ENCODE data around the gene MCAM. TPM values are rescaled to one million over a fixed set of nuclear protein-coding genes. Genes with fewer than 3 reads are reported as not detected.

MCAM gene
- total and polyA plus RNA-seq, 4 donors = 2.2 to 49.6 (median 9.3) TPM

GRCh38 chr11:119324189-119324588 lies 7.3 kb upstream of the MCAM start:
- no peak overlapping the region for H3K9ac ChIP-seq (ENCODE audit: low read depth in 1 of 2, low read length in 2 of 2)
- H3K36me3 ChIP-seq (ENCODE audit: control insufficient read depth in 4 of 4, insufficient read depth in 3 of 4, low read depth in 1 of 4, low read length in 3 of 4) = no peaks in the 10 kb centered on the region
- no peak overlapping the region for H3K27ac ChIP-seq (ENCODE audit: low read depth in 1 of 2, low read length in 2 of 2)
- 62% methylated on average over 4 of the region's 4 CpGs for WGBS
- H3K4me1 ChIP-seq (ENCODE audit: control insufficient read depth in 4 of 4, insufficient read depth in 4 of 4, low read length in 3 of 4) = peaks cover 4 to 17% (median 12%) of the 10 kb centered on the region in 4 donors
- H3K9me3 ChIP-seq (ENCODE audit: control insufficient read depth in 4 of 4, low read length in 3 of 4) = no peaks in the 10 kb centered on the region
- DNase-seq (ENCODE audit: low spot score) = no peak
- no peak for TF ChIP-seq JUND (IDR thresholded peaks at IDR 0.05)
- TF ChIP-seq ATF3 (IDR thresholded peaks at IDR 0.05) = no peak
- TF ChIP-seq RXRA (IDR thresholded peaks at IDR 0.05) = no peak
- TF ChIP-seq TAF1 (conservative IDR thresholded peaks at IDR 0.05) = no peak
- TF ChIP-seq NR2F2 (IDR thresholded peaks at IDR 0.05) = no peak
- no peak for TF ChIP-seq FOXA1 (IDR thresholded peaks at IDR 0.05)
- no peak for TF ChIP-seq HNF4G (IDR thresholded peaks at IDR 0.05)
- TF ChIP-seq HNF4A (conservative IDR thresholded peaks at IDR 0.05) = no peak
- no peak for TF ChIP-seq FOXA2 (IDR thresholded peaks at IDR 0.05)
- no peak for TF ChIP-seq YY1 (IDR thresholded peaks at IDR 0.05)
- TF ChIP-seq GABPA (IDR thresholded peaks at IDR 0.05 in 1 of 2, conservative IDR thresholded peaks at IDR 0.05 in 1 of 2) = no peak
- TF ChIP-seq MAX (IDR thresholded peaks at IDR 0.05) = no peak
- TF ChIP-seq EGR1 (IDR thresholded peaks at IDR 0.05; ENCODE audit: low read depth in 2 of 2) = no peak
- TF ChIP-seq REST (IDR thresholded peaks at IDR 0.05) = no peak
- no peak for TF ChIP-seq RAD21 (IDR thresholded peaks at IDR 0.05)
- peaks cover 0 to 3% (median 0%) of the 10 kb centered on the region in 4 donors for H3K27me3 ChIP-seq (ENCODE audit: control insufficient read depth in 4 of 4, insufficient read depth in 4 of 4, low read length in 3 of 4)
- H3K4me3 ChIP-seq (ENCODE audit: low read depth in 1 of 3, low read length in 3 of 3) = no peak overlapping the region

DNA sequence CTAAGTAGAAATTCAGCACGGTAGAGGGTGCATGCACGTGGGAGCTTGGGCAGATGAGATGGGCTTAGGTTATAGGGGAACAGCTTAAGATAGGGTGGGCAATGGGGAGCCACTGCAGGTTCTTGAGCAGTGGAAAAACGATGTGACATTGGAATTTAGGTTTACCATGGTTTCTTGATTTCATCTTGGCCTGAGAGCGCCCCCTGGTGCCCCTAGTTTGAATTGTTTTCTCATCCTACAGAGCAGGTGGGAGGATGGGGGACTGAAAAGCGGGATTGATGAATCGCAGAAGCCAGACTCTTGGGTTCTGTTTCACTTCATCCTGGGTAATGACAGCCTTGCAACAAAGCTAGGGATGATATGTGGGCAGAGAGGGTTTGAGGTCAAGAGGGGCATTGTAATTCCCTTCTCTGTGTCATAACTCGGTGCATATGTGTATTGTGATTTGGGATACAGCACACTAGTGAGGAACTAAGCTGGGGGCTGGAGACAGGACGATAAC lies 6.7 kb upstream of the MCAM start:
- TF ChIP-seq RAD21 (IDR thresholded peaks at IDR 0.05) (peak; percentile 76 to 87), SP1 (IDR thresholded peaks at IDR 0.05) (no peak)
- TF ChIP-seq, protein P1, sequence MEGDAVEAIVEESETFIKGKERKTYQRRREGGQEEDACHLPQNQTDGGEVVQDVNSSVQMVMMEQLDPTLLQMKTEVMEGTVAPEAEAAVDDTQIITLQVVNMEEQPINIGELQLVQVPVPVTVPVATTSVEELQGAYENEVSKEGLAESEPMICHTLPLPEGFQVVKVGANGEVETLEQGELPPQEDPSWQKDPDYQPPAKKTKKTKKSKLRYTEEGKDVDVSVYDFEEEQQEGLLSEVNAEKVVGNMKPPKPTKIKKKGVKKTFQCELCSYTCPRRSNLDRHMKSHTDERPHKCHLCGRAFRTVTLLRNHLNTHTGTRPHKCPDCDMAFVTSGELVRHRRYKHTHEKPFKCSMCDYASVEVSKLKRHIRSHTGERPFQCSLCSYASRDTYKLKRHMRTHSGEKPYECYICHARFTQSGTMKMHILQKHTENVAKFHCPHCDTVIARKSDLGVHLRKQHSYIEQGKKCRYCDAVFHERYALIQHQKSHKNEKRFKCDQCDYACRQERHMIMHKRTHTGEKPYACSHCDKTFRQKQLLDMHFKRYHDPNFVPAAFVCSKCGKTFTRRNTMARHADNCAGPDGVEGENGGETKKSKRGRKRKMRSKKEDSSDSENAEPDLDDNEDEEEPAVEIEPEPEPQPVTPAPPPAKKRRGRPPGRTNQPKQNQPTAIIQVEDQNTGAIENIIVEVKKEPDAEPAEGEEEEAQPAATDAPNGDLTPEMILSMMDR (IDR thresholded peaks at IDR 0.05; ENCODE audit: low read depth, low read length, missing input control) = peak; percentile 72
- Histone ChIP-seq H3K9ac (ENCODE audit: low read depth in 1 of 2, low read length in 2 of 2) (no peak overlapping the region), H3K36me3 (ENCODE audit: control insufficient read depth in 4 of 4, insufficient read depth in 3 of 4, low read depth in 1 of 4, low read length in 3 of 4) (no peaks in the 10 kb centered on the region), H3K9me3 (ENCODE audit: control insufficient read depth in 4 of 4, low read length in 3 of 4) (no peaks in the 10 kb centered on the region), H3K4me3 (ENCODE audit: low read depth in 1 of 3, low read length in 3 of 3) (no peak overlapping the region), H3K27ac (ENCODE audit: low read depth in 1 of 2, low read length in 2 of 2) (no peak overlapping the region), H3K27me3 (ENCODE audit: control insufficient read depth in 4 of 4, insufficient read depth in 4 of 4, low read length in 3 of 4) (peaks cover 0 to 4% (median 0%) of the 10 kb centered on the region in 4 donors), H3K4me1 (ENCODE audit: control insufficient read depth in 4 of 4, insufficient read depth in 4 of 4, low read length in 3 of 4) (peaks cover 4 to 21% (median 12%) of the 10 kb centered on the region in 4 donors)
- WGBS = 21% methylated on average over 8 of the region's 8 CpGs
- peak; percentile 84 for DNase-seq (ENCODE audit: low spot score)
